SU-DHL-6 (cell line): ENCODE data around the gene ATP8A1.

Experiments used
- H2AFZ ChIP-seq: fragments of 200-600 bp; sonication (generic); 2 replicates; pipeline ENCODE4 v1.6.1; 2014; ENCODE audit warnings: low read depth, mild to moderate bottlenecking, moderate library complexity, mixed read lengths, antibody characterized with exemption, low read length; ENCODE audit not compliant: severe bottlenecking
- H3F3A ChIP-seq: fragments of 200-600 bp; shearing (Covaris generic); 2 replicates; pipeline ENCODE4 v1.6.0; 2016; ENCODE audit warnings: antibody characterized with exemption, mild to moderate bottlenecking; ENCODE audit not compliant: insufficient read depth
- H3K27ac ChIP-seq: fragments of 200-600 bp; sonication (generic); 2 replicates; pipeline ENCODE4 v1.5.1; 2016; ENCODE audit warnings: low read depth, mild to moderate bottlenecking, low read length, moderate library complexity, mixed read lengths
- H3K27me3 ChIP-seq: fragments of 200-600 bp; sonication (generic), shearing (Covaris generic); 2 replicates; pipeline ENCODE4 v1.6.0; 2014; ENCODE audit warnings: mild to moderate bottlenecking, low read length
- H3K36me3 ChIP-seq: fragments of 200-600 bp; sonication (generic); 2 replicates; pipeline ENCODE4 v1.6.1; 2014; ENCODE audit warnings: mild to moderate bottlenecking, low read length, mixed read lengths
- H3K4me2 ChIP-seq: fragments of 300-600, 200-600 bp; shearing (Covaris generic), sonication (generic); 2 replicates; pipeline ENCODE4 v1.6.0; 2014; ENCODE audit warnings: low read length, low read depth, mild to moderate bottlenecking; ENCODE audit not compliant: poor library complexity, severe bottlenecking
- H3K4me3 ChIP-seq: fragments of 200-600 bp; sonication (generic); 2 replicates; pipeline ENCODE4 v1.5.1; 2014; ENCODE audit warnings: antibody characterized with exemption, low read length, mild to moderate bottlenecking, mixed read lengths; ENCODE audit not compliant: insufficient read depth, poor library complexity, severe bottlenecking
- H3K79me2 ChIP-seq: fragments of 200-600 bp; sonication (generic); 2 replicates; pipeline ENCODE4 v1.6.1; 2014; ENCODE audit warnings: mild to moderate bottlenecking, low read length, moderate library complexity; ENCODE audit not compliant: insufficient read depth
- H3K9ac ChIP-seq: fragments of 200-600 bp; sonication (generic); 2 replicates; pipeline ENCODE4 v1.7.0; 2014; ENCODE audit warnings: mild to moderate bottlenecking, low read length
- H3K9me2 ChIP-seq: fragments of 200-600 bp; sonication (generic); replicated peaks from 2 replicates; pipeline ENCODE4 v1.6.1; 2014; ENCODE audit warnings: low read length; ENCODE audit not compliant: insufficient read depth
- H3K9me3 ChIP-seq: fragments of 200-600 bp; sonication (generic); 2 replicates; pipeline ENCODE4 v1.6.1; 2014; ENCODE audit warnings: low read length, mixed read lengths; ENCODE audit not compliant: insufficient read depth
- H4K20me1 ChIP-seq: fragments of 200-600 bp; sonication (generic); 2 replicates; pipeline ENCODE4 v1.6.1; 2014; ENCODE audit warnings: low read depth, mild to moderate bottlenecking, antibody characterized with exemption, low read length, moderate library complexity, mixed read lengths
- EZH2phosphoT487 ChIP-seq: fragments of 200-600 bp; sonication (generic), shearing (Covaris generic); conservative IDR thresholded peaks from 2 replicates; pipeline ENCODE4 v1.6.1; 2018; ENCODE audit warnings: mild to moderate bottlenecking, antibody characterized with exemption, low read length, moderate library complexity, mixed read lengths
- TF ChIP-seq, protein P1 (sequence below): fragments of 200-600 bp; sonication (generic); IDR thresholded peaks from one replicate; pipeline ENCODE4 v1.5.1; 2017; ENCODE audit warnings: antibody characterized with exemption, mild to moderate bottlenecking, low read length, moderate library complexity; ENCODE audit not compliant: insufficient read depth, poor library complexity, severe bottlenecking

ATP8A1 gene

GRCh38 chr4:42515156-42515884, 141.6 kb downstream of the ATP8A1 start:
- Histone ChIP-seq H2AFZ (no peak overlapping the region), H4K20me1 (no peaks in the 10 kb centered on the region), H3K9me3 (no peaks in the 10 kb centered on the region), H3F3A (peaks cover 3% of the 10 kb centered on the region; the same call in 1 of the 2 replicates), H3K27ac (no peak overlapping the region), H3K27me3 (no peaks in the 10 kb centered on the region), H3K79me2 (no peaks in the 10 kb centered on the region), H3K4me3 (no peak overlapping the region), H3K9ac (no peak overlapping the region), H3K9me2 (no peaks in the 10 kb centered on the region), H3K36me3 (no peaks in the 10 kb centered on the region), H3K4me2 (no peak overlapping the region)
- no peak for TF ChIP-seq EZH2phosphoT487
- TF ChIP-seq, protein P1, sequence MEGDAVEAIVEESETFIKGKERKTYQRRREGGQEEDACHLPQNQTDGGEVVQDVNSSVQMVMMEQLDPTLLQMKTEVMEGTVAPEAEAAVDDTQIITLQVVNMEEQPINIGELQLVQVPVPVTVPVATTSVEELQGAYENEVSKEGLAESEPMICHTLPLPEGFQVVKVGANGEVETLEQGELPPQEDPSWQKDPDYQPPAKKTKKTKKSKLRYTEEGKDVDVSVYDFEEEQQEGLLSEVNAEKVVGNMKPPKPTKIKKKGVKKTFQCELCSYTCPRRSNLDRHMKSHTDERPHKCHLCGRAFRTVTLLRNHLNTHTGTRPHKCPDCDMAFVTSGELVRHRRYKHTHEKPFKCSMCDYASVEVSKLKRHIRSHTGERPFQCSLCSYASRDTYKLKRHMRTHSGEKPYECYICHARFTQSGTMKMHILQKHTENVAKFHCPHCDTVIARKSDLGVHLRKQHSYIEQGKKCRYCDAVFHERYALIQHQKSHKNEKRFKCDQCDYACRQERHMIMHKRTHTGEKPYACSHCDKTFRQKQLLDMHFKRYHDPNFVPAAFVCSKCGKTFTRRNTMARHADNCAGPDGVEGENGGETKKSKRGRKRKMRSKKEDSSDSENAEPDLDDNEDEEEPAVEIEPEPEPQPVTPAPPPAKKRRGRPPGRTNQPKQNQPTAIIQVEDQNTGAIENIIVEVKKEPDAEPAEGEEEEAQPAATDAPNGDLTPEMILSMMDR = no peak

GRCh38 chr4:42513748-42514492, 143.0 kb downstream of the ATP8A1 start:
- Histone ChIP-seq H3K27ac (no peak overlapping the region), H3K79me2 (no peaks in the 10 kb centered on the region), H3K4me2 (no peak overlapping the region), H4K20me1 (no peaks in the 10 kb centered on the region), H3K9me2 (no peaks in the 10 kb centered on the region), H2AFZ (no peak overlapping the region), H3K9me3 (no peaks in the 10 kb centered on the region), H3K36me3 (no peaks in the 10 kb centered on the region), H3F3A (no peaks in the 10 kb centered on the region), H3K9ac (no peak overlapping the region), H3K4me3 (no peak overlapping the region), H3K27me3 (no peaks in the 10 kb centered on the region)
- no peak for TF ChIP-seq EZH2phosphoT487

DNA sequence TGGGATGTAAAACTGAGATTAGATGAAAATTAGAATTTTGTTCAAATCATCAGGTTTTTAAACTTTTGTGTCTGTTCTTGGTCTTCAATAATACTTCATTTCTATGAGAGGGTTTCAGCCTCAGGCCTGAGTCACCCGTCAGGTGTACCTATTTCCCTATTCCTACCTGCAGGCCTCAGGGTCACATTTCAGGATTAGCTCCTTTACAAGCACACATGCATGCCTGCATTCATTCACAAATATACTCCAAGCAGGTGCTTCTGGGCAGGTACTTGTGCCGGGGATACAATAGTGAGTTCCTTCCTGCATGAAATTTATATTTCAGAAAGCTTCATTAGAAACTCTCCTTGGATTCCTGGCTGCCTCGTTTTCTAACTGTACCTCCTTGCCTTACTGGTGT, 144.7 kb downstream of the ATP8A1 start:
- H3K79me2 ChIP-seq = no peaks in the 10 kb centered on the region
- H2AFZ ChIP-seq = no peak overlapping the region
- TF ChIP-seq, protein P1 = no peak
- no peak for TF ChIP-seq EZH2phosphoT487
- H3K4me2 ChIP-seq = no peak overlapping the region
- no peaks in the 10 kb centered on the region for H3K27me3 ChIP-seq
- no peaks in the 10 kb centered on the region for H3K9me3 ChIP-seq
- no peaks in the 10 kb centered on the region for H3K36me3 ChIP-seq
- no peaks in the 10 kb centered on the region for H3F3A ChIP-seq
- no peaks in the 10 kb centered on the region for H3K9me2 ChIP-seq
- H4K20me1 ChIP-seq = no peaks in the 10 kb centered on the region
- H3K9ac ChIP-seq = no peak overlapping the region
- no peak overlapping the region for H3K4me3 ChIP-seq
- H3K27ac ChIP-seq = no peak overlapping the region

GRCh38 chr4:42510225-42510624, 146.7 kb downstream of the ATP8A1 start:
- Histone ChIP-seq H3K79me2 (no peaks in the 10 kb centered on the region), H3K9ac (no peak overlapping the region), H2AFZ (no peak overlapping the region), H3K27me3 (no peaks in the 10 kb centered on the region), H3K4me2 (no peak overlapping the region), H3K27ac (no peak overlapping the region), H3K36me3 (no peaks in the 10 kb centered on the region), H3K9me3 (no peaks in the 10 kb centered on the region), H3K9me2 (no peaks in the 10 kb centered on the region), H3F3A (no peaks in the 10 kb centered on the region), H3K4me3 (no peak overlapping the region), H4K20me1 (no peaks in the 10 kb centered on the region)
- TF ChIP-seq, protein P1 = no peak
- TF ChIP-seq EZH2phosphoT487 = no peak
